ENCODE data around the gene LINC00305. TPM values are rescaled to one million over a fixed set of nuclear protein-coding genes. Genes with fewer than 3 reads are reported as not detected.

Gene LINC00305
- total and polyA plus RNA-seq, 2 of the 8 experiments (the other 6 are each of a cell fraction or from before 2014, with no cell fraction given): not detected

GRCh38 chr18:64099244-64099643 lies 49.6 kb downstream of the LINC00305 start (continued):
- TF ChIP-seq CHD7 (IDR thresholded peaks at IDR 0.05; ENCODE audit: insufficient replicate concordance, low read length) (no peak), TAF1 (IDR thresholded peaks at IDR 0.05; ENCODE audit: low read depth, low read length) (no peak), GABPA (IDR thresholded peaks at IDR 0.05; ENCODE audit: borderline replicate concordance, insufficient read depth, low read length) (no peak), SUZ12 (IDR thresholded peaks at IDR 0.05; ENCODE audit: low read length) (no peak), KDM1A (IDR thresholded peaks at IDR 0.05; ENCODE audit: borderline replicate concordance, low read length) (no peak), BCL11A (IDR thresholded peaks at IDR 0.05; ENCODE audit: low read depth in 2 of 2, low read length in 2 of 2) (no peak), CREB1 (IDR thresholded peaks at IDR 0.05) (no peak), PHF8 (conservative IDR thresholded peaks at IDR 0.05; ENCODE audit: low read depth, low read length) (no peak), MAX (IDR thresholded peaks at IDR 0.05) (no peak), RAD21 (IDR thresholded peaks at IDR 0.05 in 1 of 2, conservative IDR thresholded peaks at IDR 0.05 in 1 of 2; ENCODE audit: low read depth in 2 of 2, low read length in 2 of 2) (no peak), FOSL1 (IDR thresholded peaks at IDR 0.05; ENCODE audit: insufficient read depth, low read depth, low read length) (no peak), EGR1 (IDR thresholded peaks at IDR 0.05; ENCODE audit: borderline replicate concordance, low read depth, low read length) (no peak)
